GM18505 (cell line): Measurements from ENCODE around the gene MRPS14.
A peak's percentile ranks its signal among the peaks of the same experiment; 100 is the strongest.
"Not testable (repeated sequence)": the region's sequence is repeated elsewhere in the genome, so short reads cannot be mapped to it uniquely, and the experiment has no call there.

Experiments used
- ATAC-seq: cut with Tn5 transposase; IDR thresholded peaks from one replicate; pipeline ENCODE4 v1.9.1; 2021; ENCODE audit not compliant: unreplicated experiment
- POLR2A ChIP-seq: IDR thresholded peaks from 4 replicates; pipeline ENCODE4 v1.6.1; 2011; ENCODE audit warnings: borderline replicate concordance; ENCODE audit not compliant: insufficient read depth, insufficient read length; ENCODE audit errors: extremely low read depth

Gene MRPS14

GRCh38 chr1:175023043-175023921 lies at the start of gene MRPS14:
MRPS14 (minus strand) TSS chr1:175023425; CDS start chr1:175023408, 17 bp downstream.
- peak; percentile 94 for TF ChIP-seq POLR2A
- ATAC-seq = peak; percentile 89

DNA sequence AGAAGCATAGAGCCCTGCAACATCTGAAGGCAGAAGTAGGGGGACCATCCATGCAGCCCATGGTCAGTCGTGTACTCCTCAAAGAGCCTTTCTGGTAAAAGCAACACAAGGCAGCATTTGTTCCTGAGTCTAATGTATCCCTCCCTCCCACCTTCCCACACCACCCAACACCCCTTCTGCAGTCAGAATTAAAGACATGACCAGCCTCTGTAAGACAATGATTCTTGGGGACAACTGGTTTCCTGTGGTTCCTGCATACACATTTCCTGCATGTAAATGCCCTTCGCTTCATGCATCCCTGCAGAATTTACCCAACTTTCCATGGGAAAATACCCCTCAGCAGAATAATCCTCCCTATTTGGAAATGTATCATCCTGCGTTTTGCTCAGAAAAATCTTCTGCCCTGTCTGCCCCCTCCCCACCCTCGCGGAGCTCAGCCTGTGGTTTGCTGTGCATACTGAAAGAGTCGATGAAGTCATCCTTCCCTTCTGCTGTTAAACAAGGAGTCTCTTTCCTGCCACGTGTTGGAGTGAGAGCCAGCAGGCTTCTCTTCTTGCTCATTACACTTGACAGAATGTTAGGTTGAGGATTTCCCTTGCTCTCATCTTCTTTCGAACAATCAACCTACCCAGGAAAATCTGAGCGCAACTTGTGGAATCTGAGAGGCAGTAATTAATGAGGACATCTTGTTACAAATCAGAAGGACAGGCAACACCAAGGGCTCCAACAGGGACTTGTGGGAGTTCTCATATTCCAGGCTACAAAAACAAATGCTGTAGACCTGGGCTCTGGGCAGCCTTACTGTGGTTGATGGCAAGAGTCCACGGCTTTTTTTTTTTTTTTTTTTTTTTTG lies 49.1 kb upstream of the MRPS14 start:
- peak; percentile 48 for ATAC-seq
- TF ChIP-seq POLR2A = no peak

DNA sequence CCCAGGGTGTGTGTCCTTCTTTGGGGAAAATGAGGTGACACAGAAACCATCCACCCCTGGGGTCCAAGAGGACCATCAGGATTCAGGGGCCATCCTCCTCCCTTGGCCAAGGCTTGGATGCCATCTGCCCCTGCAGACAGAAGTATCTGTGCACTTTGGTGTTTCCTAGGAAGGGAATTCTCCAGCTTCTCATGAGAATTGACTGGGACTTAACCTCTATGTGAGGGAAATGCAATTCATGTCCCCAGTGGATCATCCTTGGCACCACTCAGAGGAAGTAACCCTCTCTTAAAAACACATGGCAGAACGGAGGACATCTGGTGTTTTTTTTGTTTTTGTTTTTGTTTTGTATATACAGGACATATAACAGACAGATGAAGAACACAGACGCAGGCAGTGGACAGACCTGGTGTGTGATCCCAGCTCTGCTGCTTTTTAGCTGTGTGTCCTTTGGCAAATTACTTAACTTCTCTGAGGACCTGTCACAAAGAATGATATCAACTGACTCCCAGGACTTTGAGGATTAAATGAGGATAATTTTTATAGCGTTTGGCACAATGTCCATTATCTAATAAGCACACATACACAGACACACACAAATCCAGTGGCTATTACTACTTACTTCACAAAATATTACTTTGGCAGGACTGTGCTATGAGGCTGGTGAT lies 48.2 kb upstream of the MRPS14 start:
- TF ChIP-seq POLR2A = no peak
- ATAC-seq = no peak

- TF ChIP-seq POLR2A = no peak
- ATAC-seq = no peak
Measured at GRCh38 chr1:175070818-175071217, 47.6 kb upstream of the MRPS14 start.

DNA sequence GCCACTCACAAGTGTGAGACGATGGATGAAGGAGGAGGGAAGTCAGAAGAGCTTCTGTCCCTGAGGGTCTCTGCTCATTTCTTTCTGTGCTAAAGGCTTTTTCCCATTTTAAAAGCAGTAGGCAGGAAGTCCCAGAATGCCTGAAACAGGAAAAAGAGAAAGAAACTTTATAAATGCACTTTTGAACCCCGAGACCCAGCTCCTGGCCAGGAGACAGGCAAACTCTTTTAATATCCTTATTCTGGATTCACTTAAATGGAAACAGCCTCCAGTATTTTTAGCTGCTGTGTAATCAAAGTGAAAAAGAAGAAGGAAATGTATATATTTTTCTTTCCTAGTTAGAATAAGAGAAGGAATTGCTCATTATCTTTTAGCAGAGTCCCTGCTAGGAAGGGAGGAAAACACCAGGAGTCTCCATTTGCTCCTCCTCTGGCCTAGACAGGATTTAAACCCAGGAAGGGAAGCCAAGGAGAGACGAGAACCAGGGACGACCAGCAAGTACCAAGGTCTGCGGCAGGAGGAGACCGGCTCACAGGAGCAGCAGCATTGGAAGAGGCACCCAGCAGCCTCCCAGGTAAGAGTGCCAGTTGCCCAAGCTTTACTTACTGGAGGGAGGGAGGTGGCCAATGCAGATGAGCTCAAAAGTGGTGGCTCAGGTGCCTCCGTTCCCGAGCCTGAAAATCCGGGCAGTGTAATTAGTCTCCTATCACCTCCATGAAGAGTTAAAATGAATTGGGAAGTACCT lies 44.3 kb upstream of the MRPS14 start, which contains the start of gene TNN:
TSS of gene TNN (plus strand) at position 472 of the 745 bp plus-strand sequence. CDS start 9,586 bp downstream, outside the sequence.
- no peak for TF ChIP-seq POLR2A
- ATAC-seq = no peak

GRCh38 chr1:175062858-175063257 lies 39.6 kb upstream of the MRPS14 start:
- TF ChIP-seq POLR2A = no peak
- ATAC-seq = no peak

- no peak for ATAC-seq
- no peak for TF ChIP-seq POLR2A
Measured at GRCh38 chr1:175062339-175062738, 39.1 kb upstream of the MRPS14 start.

- no peak for ATAC-seq
- no peak for TF ChIP-seq POLR2A
Measured at GRCh38 chr1:175054736-175055135, 31.5 kb upstream of the MRPS14 start.

DNA sequence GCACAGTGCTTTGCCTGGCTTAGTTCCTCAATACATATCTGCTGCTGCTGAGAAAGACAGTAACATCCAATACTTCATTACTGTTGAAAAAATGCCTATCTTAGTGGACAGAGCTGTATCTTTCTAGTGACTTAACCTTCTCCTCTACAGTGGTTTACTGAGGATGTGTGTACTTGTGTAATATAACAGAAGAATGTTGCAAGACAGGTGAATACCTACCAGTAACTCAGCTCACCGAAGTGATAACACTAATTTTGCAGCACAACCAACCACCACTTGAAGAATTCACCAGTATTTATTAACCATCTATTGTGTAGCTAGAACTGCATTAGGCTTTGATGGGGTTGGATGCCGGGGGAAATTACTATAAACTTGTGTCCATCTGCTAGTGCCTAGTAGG lies 27.8 kb upstream of the MRPS14 start:
- no peak for TF ChIP-seq POLR2A
- ATAC-seq = no peak

DNA sequence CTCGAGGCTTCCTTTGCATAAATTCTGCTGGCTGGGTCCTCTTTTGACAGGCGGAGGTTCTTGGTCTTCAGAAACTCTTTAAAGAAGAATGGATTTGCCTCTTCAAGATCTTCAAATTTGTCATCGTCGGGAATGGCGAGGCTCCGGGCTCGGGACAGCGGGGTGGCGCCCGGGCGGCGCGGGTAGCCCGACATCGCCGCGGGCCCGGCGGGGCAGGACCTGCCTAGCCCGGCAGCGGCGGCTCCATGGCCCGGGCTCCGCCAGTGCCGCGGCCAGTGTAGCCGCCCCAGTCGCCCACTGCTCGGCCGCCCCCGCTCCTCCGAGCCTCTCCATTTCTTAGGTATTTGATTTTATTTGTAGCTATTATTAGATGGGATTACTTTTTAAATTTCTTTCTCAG lies 22.3 kb upstream of the MRPS14 start:
- TF ChIP-seq POLR2A = no peak
- ATAC-seq = no peak

GRCh38 chr1:175045097-175045496 lies 21.9 kb upstream of the MRPS14 start:
- no peak for ATAC-seq
- no peak for TF ChIP-seq POLR2A

DNA sequence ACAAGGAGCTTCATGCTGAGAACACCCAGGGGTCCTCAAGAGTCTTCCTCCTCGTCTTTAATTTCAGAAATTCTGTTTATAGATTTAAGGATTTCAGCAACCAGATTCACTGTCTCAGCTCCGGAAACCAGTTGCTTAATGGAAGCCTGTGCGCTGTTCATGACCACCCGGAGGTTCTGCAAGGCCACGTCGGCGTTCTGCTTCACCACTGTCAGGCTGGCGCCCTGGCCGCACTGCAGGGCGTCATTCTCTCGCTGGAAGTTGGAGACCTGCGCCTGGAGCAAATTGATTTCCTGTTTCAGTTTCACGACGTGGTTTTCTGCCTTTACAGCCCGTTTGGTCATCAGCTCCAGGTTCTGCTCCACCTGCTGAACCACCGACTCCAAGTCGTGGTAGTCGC lies 21.4 kb upstream of the MRPS14 start:
- ATAC-seq = not testable (repeated sequence)

- no peak for TF ChIP-seq POLR2A
- ATAC-seq = no peak
Measured at GRCh38 chr1:175043824-175044223, 20.6 kb upstream of the MRPS14 start.

DNA sequence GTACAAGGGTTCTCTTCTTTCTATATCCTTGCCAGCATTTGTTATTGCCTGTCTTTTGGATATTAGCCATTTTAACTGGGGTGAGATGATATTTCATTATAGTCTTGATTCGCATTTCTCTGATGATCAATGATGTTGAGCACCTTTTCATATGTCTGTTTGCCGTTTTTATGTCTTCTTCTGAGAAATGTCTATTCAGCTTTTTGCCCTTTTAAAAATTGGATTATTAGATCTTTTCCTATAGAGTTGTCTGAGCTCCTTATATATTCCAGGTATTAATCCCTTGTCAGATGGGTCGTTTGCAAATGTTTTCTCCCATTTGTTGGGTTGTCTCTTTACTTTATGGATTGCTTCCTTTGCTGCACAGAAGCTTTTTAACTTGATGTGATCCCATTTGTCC lies 19.4 kb upstream of the MRPS14 start:
- no peak for ATAC-seq
- TF ChIP-seq POLR2A = no peak
